DND-41 (cell line): ENCODE measurements around the gene C1orf56.

Experiments
- ATAC-seq: fragments of 200-7000 bp; cut with Tn5 transposase; 3 replicates; pipeline ENCODE4 v1.9.1; 2021; ENCODE audit warnings: low read depth; ENCODE audit not compliant: insufficient read depth
- DNase-seq: peaks from one replicate; pipeline ENCODE4 v3.0.0-alpha.2; 2020
- H2AFZ ChIP-seq: 2 replicates; pipeline ENCODE4 v1.6.0; 2012; ENCODE audit warnings: low read depth, low read length
- H3K27ac ChIP-seq: 2 replicates; pipeline ENCODE4 v1.5.1; 2012; ENCODE audit warnings: low read length, inconsistent platforms
- H3K27me3 ChIP-seq: fragments of 200-600 bp; sonication (generic); 2 replicates; pipeline ENCODE4 v1.6.0; 2012; ENCODE audit warnings: low read length, mild to moderate bottlenecking, inconsistent platforms; ENCODE audit not compliant: insufficient read depth, poor library complexity
- H3K36me3 ChIP-seq: 2 replicates; pipeline ENCODE4 v1.5.1; 2012; ENCODE audit warnings: low read length, inconsistent platforms; ENCODE audit not compliant: insufficient read depth
- H3K4me1 ChIP-seq: 2 replicates; pipeline ENCODE4 v1.5.1; 2012; ENCODE audit warnings: mild to moderate bottlenecking, low read length; ENCODE audit not compliant: insufficient read depth
- H3K4me2 ChIP-seq: 2 replicates; pipeline ENCODE4 v1.6.0; 2012; ENCODE audit warnings: mild to moderate bottlenecking, moderate library complexity, low read length, inconsistent platforms; ENCODE audit not compliant: insufficient read depth
- H3K4me3 ChIP-seq, 2 experiments: fragments of 200-600 bp in 1 of 2; shearing (Covaris generic) in 1 of 2; 2 replicates each; pipeline ENCODE4 v1.5.1; 2012 to 2016; ENCODE audit warnings: inconsistent platforms in 2 of 2, low read length in 2 of 2, mild to moderate bottlenecking in 2 of 2, low read depth in 1 of 2, moderate library complexity in 1 of 2
- H3K79me2 ChIP-seq: 2 replicates; pipeline ENCODE4 v1.6.0; 2012; ENCODE audit warnings: low read length, inconsistent platforms; ENCODE audit not compliant: insufficient read depth
- H3K9ac ChIP-seq: 2 replicates; pipeline ENCODE4 v1.6.0; 2012; ENCODE audit warnings: low read depth, mild to moderate bottlenecking, inconsistent platforms, low read length, moderate library complexity
- H3K9me3 ChIP-seq: 2 replicates; pipeline ENCODE4 v1.5.1; 2012; ENCODE audit warnings: low read length, moderate library complexity, mild to moderate bottlenecking, inconsistent platforms; ENCODE audit not compliant: insufficient read depth, severe bottlenecking
- H4K20me1 ChIP-seq: 2 replicates; pipeline ENCODE4 v1.6.0; 2012; ENCODE audit warnings: low read length; ENCODE audit not compliant: insufficient read depth
- CTCF ChIP-seq: IDR thresholded peaks from 2 replicates; pipeline ENCODE4 v1.5.1; 2012; ENCODE audit warnings: borderline replicate concordance, low read length, moderate library complexity, mild to moderate bottlenecking; ENCODE audit not compliant: poor library complexity, severe bottlenecking; ENCODE audit errors: extremely low read depth
- EZH2 ChIP-seq: IDR thresholded peaks from 3 replicates; pipeline ENCODE4 v1.6.1; 2012; ENCODE audit warnings: borderline replicate concordance, low read depth, mild to moderate bottlenecking, moderate library complexity, low read length, inconsistent platforms; ENCODE audit not compliant: severe bottlenecking

The C1orf56 gene

GRCh38 chr1:151047591-151047924, at the start of gene C1orf56:
Gene C1orf56 (plus strand): TSS chr1:151047751. CDS start chr1:151047848, 97 bp downstream.
- Histone ChIP-seq H3K27me3 (no peaks in the 10 kb centered on the region), H3K4me2 (peak within 1 kb of the TSS; percentile 76), H3K4me1 (peaks cover 18% of the 10 kb centered on the region), H3K36me3 (peaks cover 12% of the 10 kb centered on the region; the same call in 1 of the 2 replicates), H3K4me3 (peak within 1 kb of the TSS; percentile 21 to 57; a peak in 3 of 4 replicates), H3K9ac (peak within 1 kb of the TSS; percentile 61), H2AFZ (peak within 1 kb of the TSS; percentile 82), H4K20me1 (no peaks in the 10 kb centered on the region), H3K27ac (peak within 1 kb of the TSS; percentile 55), H3K9me3 (no peaks in the 10 kb centered on the region), H3K79me2 (no peaks in the 10 kb centered on the region)
- DNase-seq (peak; percentile 71), ATAC-seq (peak; percentile 88)
- TF ChIP-seq EZH2 (no peak), CTCF (no peak)

DNA sequence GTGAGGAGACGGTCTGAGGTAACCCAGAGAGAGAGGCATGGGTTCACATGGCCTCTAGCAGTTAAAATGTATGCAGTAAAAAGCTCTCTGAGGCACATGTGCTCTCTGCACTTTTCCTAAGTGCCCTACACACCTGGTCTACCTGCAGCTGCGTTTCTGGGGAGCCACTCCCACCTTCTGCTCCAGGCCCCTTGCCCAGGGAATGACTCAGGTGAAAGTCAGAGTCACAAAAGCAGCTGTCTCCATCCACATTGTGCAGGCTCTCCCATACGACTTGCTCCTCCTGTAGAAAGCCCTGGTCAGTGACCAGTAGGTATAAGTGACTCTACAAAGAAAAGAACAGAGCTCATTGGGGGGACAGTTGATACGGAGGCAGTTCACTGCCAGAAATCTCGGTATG, 49.6 kb upstream of the C1orf56 start:
- H3K79me2 ChIP-seq, result no peaks in the 10 kb centered on the region
- no peak for TF ChIP-seq EZH2
- TF ChIP-seq CTCF, result no peak
- no peak for ATAC-seq
- no peak overlapping the region for H3K27ac ChIP-seq
- H3K4me3 ChIP-seq, result no peak overlapping the region
- H3K9ac ChIP-seq, result no peak overlapping the region
- H3K9me3 ChIP-seq, result no peaks in the 10 kb centered on the region
- H3K4me2 ChIP-seq, result no peak overlapping the region
- H3K36me3 ChIP-seq, result no peaks in the 10 kb centered on the region; the same call in 1 of the 2 replicates
- no peak for DNase-seq
- no peaks in the 10 kb centered on the region for H4K20me1 ChIP-seq
- peaks cover 16% of the 10 kb centered on the region for H3K4me1 ChIP-seq
- no peak overlapping the region for H2AFZ ChIP-seq
- no peaks in the 10 kb centered on the region for H3K27me3 ChIP-seq

DNA sequence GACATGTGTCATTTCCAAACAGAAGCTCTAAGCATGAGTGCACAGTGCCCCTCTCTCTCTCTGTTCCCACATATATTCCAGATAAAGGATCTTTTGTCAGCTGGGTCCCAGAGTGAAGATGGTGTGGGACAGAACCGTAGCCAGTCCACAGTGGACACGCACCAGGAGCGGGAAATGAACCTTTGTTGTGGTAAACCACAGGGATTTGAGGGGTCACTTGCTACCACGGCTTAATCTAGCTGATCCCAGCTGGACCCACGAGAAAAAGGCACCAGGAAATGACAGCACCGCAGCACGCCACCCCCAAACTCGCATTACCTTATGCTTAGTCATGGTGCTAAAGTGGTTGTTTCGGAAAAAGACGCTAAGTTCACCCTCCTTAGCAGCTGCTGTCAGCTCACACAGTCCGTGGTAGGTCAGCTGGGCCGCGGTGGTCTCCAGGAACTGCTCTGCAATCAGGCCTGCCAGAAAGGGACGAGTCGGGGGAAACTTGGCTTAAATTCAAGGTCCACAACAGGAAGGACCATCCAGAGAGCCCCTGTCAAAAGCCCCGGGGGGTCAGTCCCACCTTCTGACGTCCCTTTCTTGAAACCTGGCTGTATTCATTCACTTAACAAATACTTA, 48.4 kb upstream of the C1orf56 start:
- Histone ChIP-seq H3K4me2 (no peak overlapping the region), H4K20me1 (no peaks in the 10 kb centered on the region), H3K36me3 (no peaks in the 10 kb centered on the region; the same call in 1 of the 2 replicates), H3K27me3 (no peaks in the 10 kb centered on the region), H3K27ac (no peak overlapping the region), H3K9ac (no peak overlapping the region), H3K4me1 (peaks cover 24% of the 10 kb centered on the region), H3K79me2 (no peaks in the 10 kb centered on the region), H2AFZ (no peak overlapping the region), H3K4me3 (no peak overlapping the region), H3K9me3 (no peaks in the 10 kb centered on the region)
- no peak for ATAC-seq
- DNase-seq, result no peak
- TF ChIP-seq EZH2, result no peak
- TF ChIP-seq CTCF, result no peak
